GM10266 (cell line): ENCODE measurements around the gene GLRX3.

Experiments
- DNase-seq: peaks from one replicate; pipeline ENCODE4 v3.0.0; 2012; ENCODE audit errors: extremely low spot score
- TF ChIP-seq, protein P1 (sequence below): IDR thresholded peaks from 2 replicates; pipeline ENCODE4 v1.5.1; 2012; ENCODE audit warnings: mild to moderate bottlenecking, low read depth; ENCODE audit not compliant: control insufficient read depth, insufficient read depth; ENCODE audit errors: missing control alignments

GLRX3 gene

DNA sequence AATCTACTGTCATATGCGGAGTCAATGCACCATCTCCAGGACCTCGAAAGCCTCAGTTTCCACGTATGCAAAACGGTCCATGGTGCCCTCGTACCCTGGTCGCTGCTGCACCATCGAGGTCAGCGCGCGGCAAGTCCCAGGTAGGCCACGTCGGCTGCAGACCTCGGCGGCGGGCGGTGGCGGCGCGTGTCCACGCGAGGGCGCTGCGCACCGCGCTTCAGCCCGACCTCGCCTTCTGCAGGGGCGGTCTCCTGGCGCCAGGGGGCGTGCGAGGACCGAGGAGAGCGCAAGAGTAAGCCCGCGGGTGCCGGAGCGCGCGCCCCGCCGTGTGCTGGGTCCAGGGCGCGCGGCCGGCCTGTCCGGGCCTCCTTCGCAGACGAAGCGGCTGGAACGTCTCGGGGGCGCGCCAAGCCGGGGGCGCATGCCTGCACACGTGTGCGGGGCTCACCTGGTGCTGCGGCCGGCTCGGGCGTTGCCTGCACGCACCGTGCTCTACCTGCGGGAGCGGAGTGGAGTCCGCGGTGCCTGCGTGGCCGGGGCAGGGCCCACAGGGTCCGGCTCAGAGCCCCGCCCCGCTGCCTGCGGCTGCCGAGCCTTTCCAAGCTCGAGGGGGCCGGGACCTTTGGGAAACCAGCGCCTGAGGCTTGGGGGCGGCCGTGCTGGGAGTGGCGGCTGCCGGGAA, 54.0 kb downstream of the GLRX3 start:
- DNase-seq: peak; percentile 94
- TF ChIP-seq, protein P1, sequence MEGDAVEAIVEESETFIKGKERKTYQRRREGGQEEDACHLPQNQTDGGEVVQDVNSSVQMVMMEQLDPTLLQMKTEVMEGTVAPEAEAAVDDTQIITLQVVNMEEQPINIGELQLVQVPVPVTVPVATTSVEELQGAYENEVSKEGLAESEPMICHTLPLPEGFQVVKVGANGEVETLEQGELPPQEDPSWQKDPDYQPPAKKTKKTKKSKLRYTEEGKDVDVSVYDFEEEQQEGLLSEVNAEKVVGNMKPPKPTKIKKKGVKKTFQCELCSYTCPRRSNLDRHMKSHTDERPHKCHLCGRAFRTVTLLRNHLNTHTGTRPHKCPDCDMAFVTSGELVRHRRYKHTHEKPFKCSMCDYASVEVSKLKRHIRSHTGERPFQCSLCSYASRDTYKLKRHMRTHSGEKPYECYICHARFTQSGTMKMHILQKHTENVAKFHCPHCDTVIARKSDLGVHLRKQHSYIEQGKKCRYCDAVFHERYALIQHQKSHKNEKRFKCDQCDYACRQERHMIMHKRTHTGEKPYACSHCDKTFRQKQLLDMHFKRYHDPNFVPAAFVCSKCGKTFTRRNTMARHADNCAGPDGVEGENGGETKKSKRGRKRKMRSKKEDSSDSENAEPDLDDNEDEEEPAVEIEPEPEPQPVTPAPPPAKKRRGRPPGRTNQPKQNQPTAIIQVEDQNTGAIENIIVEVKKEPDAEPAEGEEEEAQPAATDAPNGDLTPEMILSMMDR: peak; percentile 100

DNA sequence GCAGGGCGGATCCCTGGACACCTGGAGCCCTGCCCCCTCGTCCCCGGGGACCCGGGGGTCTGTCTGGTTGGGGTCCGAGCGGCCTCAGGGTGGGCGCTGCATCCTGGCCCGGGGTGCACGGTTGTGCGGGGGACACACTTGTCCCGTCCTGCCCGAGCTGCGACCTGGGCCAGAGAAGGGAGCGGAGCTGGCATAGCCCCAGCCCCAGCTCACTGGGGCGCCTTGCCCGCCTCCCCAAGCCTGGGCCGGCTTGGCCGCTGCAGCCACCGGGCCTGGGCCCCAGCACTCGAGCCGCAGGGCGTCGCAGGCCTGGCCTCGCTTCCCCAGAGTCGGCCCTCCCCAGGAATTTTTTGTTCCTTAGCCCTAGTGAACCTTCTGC, 54.5 kb downstream of the GLRX3 start:
- no peak for DNase-seq
- TF ChIP-seq, protein P1: no peak

DNA sequence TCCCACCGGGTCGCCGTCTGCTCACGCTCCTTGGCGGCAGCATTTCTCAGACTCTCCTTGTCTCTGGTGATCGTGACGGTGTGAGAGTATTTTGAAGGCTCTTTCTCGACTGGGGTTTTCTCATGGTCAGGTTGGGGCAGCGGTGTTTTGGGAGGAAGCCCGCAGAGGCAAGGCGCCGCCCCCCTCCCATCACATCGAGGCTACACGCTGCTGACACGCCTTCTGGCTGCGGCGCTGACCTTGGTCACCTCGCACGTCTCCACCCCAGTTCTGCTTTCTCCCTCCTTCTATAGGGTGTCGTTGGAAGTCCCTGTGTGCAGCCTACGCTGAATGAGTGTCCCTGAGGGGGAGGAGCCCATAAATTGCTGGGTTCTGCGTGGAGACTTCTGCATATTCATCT, 55.2 kb downstream of the GLRX3 start:
- TF ChIP-seq, protein P1: no peak
- no peak for DNase-seq

DNA sequence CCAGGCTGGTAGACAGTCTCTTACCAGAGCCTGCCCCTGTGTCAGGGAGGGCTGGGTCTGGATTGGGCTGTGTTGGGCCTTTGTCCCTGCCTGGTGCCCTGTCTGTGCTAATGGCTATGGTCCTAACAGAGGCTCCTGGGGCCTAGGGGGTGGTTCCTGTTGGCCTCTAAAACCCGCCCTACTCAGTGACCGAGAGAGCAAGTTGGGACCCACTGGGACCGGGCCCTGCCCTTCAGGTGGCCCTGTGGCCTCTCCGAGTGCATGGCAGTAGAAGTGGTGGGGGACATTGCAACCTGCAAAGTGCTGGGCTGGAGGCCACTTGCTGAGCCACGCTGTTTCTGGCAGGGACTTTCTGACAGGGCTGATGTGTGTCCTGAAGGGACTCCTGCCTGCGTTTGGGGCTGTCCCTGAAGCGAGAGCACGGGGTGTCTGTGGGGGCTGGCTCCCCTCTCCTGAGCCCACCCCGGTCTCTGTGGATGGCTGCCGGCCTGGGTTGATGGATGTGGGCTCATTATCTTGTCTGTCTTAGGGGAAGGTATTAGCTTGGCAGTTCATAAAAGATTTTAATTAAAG, 56.2 kb downstream of the GLRX3 start:
- TF ChIP-seq, protein P1: no peak

DNA sequence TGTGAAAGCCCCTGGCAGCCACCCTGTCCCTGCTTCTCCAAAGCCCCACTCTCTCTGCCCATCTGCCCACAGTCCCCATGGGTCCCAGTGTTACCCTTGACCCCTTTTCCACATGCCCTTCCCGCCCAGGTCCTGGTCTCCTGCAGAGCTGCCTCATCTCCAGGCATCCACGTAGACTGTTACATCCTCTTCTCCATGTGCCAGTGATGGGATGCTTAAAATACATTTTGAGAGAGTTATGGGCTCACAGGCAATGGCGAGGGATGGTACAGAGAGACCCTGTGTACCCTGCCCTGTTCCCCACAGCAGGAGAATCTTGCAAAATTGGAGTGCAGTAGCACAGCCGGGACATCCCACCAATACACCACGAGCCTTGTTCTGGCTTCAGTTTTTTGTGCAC, 56.8 kb downstream of the GLRX3 start:
- TF ChIP-seq, protein P1: no peak
- no peak for DNase-seq

More for the DNA sequence above, 56.2 kb downstream of the GLRX3 start:
- DNase-seq: no peak

DNA sequence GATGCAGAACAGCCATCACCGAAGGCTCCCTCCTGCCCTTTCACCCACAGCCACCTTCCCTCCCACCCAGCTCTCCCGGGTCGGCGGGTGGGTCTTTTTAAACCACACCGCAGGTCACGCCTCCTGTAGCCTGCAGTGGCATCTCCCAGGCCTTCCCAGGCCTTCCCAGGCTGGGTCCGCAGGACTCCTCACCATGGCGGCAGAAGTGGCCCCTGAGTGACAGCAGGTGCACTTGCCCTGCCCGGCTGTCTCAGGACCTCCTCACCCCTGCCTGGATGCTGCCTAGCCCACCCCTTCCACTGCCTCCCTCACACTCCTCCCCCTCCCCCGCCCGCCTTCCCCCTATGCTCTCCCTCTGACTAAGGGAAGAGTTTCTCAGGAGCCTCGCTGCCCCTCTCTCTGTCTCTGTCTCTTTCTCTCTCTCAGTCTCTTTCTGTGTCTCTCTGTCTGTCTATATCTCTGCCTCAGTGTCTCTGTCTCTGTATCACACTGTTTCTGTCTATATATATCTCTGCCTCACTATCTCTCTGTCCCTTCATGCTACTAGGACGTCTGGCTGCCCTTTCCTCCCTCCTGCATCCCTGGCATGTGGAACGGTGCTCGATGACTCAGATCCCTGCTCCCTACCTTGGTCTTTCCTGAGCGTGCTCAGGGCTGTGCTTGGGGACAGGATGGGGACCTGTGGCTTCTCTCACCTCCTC, 57.5 kb downstream of the GLRX3 start:
- TF ChIP-seq, protein P1: no peak
- DNase-seq: no peak
